GM12878 (cell line): ENCODE data around the gene GON4L.
A peak's percentile ranks its signal among the peaks of the same experiment; 100 is the strongest.
"Not testable (repeated sequence)": the region's sequence is repeated elsewhere in the genome, so short reads cannot be mapped to it uniquely, and the experiment has no call there.

Source experiments
- ATF3 ChIP-seq: IDR thresholded peaks from 2 replicates; pipeline ENCODE4 v1.6.1; 2011; ENCODE audit warnings: low read depth, mild to moderate bottlenecking, low read length, moderate library complexity, borderline replicate concordance; ENCODE audit errors: extremely low read depth
- CTCF ChIP-seq, 3 experiments: IDR thresholded peaks in 2 of 3; conservative IDR thresholded peaks in 1 of 3; 2 replicates each; pipeline ENCODE4 v1.5.1; 2011; ENCODE audit warnings: low read depth in 3 of 3, low read length in 3 of 3, mild to moderate bottlenecking in 3 of 3, control low read depth in 2 of 3, moderate library complexity in 2 of 3, inconsistent platforms in 1 of 3, mixed read lengths in 1 of 3; ENCODE audit not compliant: control insufficient read depth in 2 of 3, insufficient read depth in 1 of 3; ENCODE audit errors: extremely low read depth in 1 of 3
- FOXK2 ChIP-seq: fragments of 450-650 bp; IDR thresholded peaks from 2 replicates; pipeline ENCODE4 v1.6.1; 2017; ENCODE audit warnings: mild to moderate bottlenecking, moderate library complexity
- MAX ChIP-seq: IDR thresholded peaks from 2 replicates; pipeline ENCODE4 v1.6.1; 2012; ENCODE audit warnings: low read depth, low read length, improper control_type of control experiment
- POLR2A ChIP-seq: IDR thresholded peaks from 2 replicates; pipeline ENCODE4 v1.6.1; 2011; ENCODE audit warnings: low read depth, mild to moderate bottlenecking, low read length
- PRDM15 ChIP-seq: fragments of 450-650 bp; formaldehyde crosslinking; IDR thresholded peaks from 2 replicates; pipeline ENCODE4 v1.4.0; 2020; ENCODE audit warnings: mild to moderate bottlenecking, moderate library complexity
- RELA ChIP-seq: fragments of 450-650 bp; IDR thresholded peaks from 2 replicates; pipeline ENCODE4 v1.8.0; 2014; ENCODE audit warnings: borderline replicate concordance; ENCODE audit not compliant: partially characterized antibody
- SPI1 ChIP-seq: IDR thresholded peaks from 2 replicates; pipeline ENCODE4 v1.6.1; 2011; ENCODE audit warnings: low read depth, mild to moderate bottlenecking, low read length, moderate library complexity, borderline replicate concordance; ENCODE audit not compliant: insufficient read depth
- SREBF1 ChIP-seq: IDR thresholded peaks from 2 replicates; pipeline ENCODE4 v1.6.1; 2012; ENCODE audit warnings: mild to moderate bottlenecking, low read length
- SRF ChIP-seq, 2 experiments: IDR thresholded peaks; 2 replicates each; pipeline ENCODE4 v1.6.1; 2011; ENCODE audit warnings: low read depth in 2 of 2, low read length in 2 of 2, mild to moderate bottlenecking in 1 of 2, moderate library complexity in 1 of 2
- USF1 ChIP-seq: IDR thresholded peaks from 2 replicates; pipeline ENCODE4 v1.6.1; 2011; ENCODE audit warnings: borderline replicate concordance, low read depth, mild to moderate bottlenecking, moderate library complexity, mixed read lengths, low read length; ENCODE audit not compliant: insufficient read depth; ENCODE audit errors: extremely low read length
- YY1 ChIP-seq: IDR thresholded peaks from 2 replicates; pipeline ENCODE4 v1.6.1; 2011; ENCODE audit warnings: low read depth, mild to moderate bottlenecking, low read length
- ZBTB11 ChIP-seq: fragments of 450-650 bp; formaldehyde crosslinking; IDR thresholded peaks from 2 replicates; pipeline ENCODE4 v1.5.0; 2022; ENCODE audit warnings: mild to moderate bottlenecking, missing genetic modification characterization

- not testable (repeated sequence) for TF ChIP-seq CTCF (IDR thresholded peaks at IDR 0.05 in 2 of 3, conservative IDR thresholded peaks at IDR 0.05 in 1 of 3; ENCODE audit: control insufficient read depth in 2 of 3, extremely low read depth in 1 of 3, insufficient read depth in 1 of 3, low read depth in 3 of 3, low read length in 3 of 3); ATF3; USF1; FOXK2; PRDM15 (CRISPR knock-in tag); ZBTB11; SREBF1; SRF (IDR thresholded peaks at IDR 0.05; ENCODE audit: low read depth in 2 of 2, low read length in 2 of 2)
- TF ChIP-seq RELA (peak; percentile 21), POLR2A (peak; percentile 85), SPI1 (0 out of 2 replicates have a peak, but pooled peaks have one; percentile 5), MAX (peak; percentile 68), YY1 (peak; percentile 87)
These were observed 111.5 kb downstream of the GON4L start for GRCh38 chr1:155745284-155746228.
